ENCODE results near the gene KRT5. TPM values are rescaled to one million over a fixed set of nuclear protein-coding genes. Genes with fewer than 3 reads are reported as not detected.

Gene KRT5
- total and polyA plus RNA-seq, 4 donors, result 15.8 to 49.4 (median 33.7) TPM

DNA sequence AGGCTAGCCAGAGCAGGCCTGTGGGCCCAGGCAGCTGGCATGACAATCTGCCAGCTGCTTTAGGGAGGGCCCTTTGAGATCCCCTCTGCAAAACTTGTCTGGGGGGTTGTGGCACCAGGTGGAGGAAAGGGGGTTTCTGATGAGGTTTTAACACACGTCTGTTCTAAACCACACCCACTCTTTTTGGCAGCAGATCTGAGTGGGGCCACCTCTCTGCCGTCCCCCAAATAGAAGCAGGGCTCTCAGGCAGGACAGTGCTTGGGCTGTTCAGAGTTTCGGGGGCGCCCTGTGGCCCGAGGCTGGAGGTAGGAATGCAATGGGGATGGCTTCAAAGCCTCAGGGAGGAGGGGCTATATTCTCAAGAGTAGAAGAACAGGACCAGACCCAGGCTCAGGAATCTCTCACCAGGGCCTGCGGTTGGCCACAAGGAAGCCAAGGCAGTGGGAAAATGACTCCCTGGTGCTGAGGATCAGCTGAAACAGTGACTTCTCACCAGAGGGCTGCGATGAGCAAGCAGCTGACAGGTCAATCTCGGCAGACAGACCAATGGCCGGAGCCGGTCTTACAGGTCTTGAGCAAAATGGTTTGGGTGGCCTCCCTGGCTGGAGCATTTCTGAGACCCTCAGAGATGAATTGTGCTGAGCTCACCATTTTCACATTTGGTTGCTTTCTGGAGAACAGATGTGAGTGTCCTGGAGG is 1.5 kb upstream of the KRT5 start:
- Histone ChIP-seq H3K9me3 (ENCODE audit: control insufficient read depth in 4 of 4, insufficient read depth in 3 of 4, low read length in 3 of 4) (no peaks in the 10 kb centered on the region), H3K36me3 (ENCODE audit: control insufficient read depth in 4 of 4, insufficient read depth in 4 of 4, low read length in 4 of 4) (no peaks in the 10 kb centered on the region), H3K27me3 (ENCODE audit: control insufficient read depth in 3 of 3, insufficient read depth in 3 of 3, low read length in 2 of 3) (peaks cover 0 to 4% (median 0%) of the 10 kb centered on the region in 3 donors), H3K4me3 (no peak overlapping the region), H3K9ac (ENCODE audit: insufficient read depth in 1 of 2, low read length in 2 of 2) (no peak overlapping the region), H3K27ac (ENCODE audit: low read depth in 1 of 2, low read length in 1 of 2) (no peak overlapping the region), H3K4me1 (ENCODE audit: control insufficient read depth in 5 of 5, insufficient read depth in 5 of 5, low read length in 5 of 5) (peaks cover 0 to 4% (median 0%) of the 10 kb centered on the region in 5 donors)
- TF ChIP-seq, protein P1, sequence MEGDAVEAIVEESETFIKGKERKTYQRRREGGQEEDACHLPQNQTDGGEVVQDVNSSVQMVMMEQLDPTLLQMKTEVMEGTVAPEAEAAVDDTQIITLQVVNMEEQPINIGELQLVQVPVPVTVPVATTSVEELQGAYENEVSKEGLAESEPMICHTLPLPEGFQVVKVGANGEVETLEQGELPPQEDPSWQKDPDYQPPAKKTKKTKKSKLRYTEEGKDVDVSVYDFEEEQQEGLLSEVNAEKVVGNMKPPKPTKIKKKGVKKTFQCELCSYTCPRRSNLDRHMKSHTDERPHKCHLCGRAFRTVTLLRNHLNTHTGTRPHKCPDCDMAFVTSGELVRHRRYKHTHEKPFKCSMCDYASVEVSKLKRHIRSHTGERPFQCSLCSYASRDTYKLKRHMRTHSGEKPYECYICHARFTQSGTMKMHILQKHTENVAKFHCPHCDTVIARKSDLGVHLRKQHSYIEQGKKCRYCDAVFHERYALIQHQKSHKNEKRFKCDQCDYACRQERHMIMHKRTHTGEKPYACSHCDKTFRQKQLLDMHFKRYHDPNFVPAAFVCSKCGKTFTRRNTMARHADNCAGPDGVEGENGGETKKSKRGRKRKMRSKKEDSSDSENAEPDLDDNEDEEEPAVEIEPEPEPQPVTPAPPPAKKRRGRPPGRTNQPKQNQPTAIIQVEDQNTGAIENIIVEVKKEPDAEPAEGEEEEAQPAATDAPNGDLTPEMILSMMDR (IDR thresholded peaks at IDR 0.05; ENCODE audit: control extremely low read depth, extremely low read depth), result no peak
- DNase-seq (no peak), ATAC-seq (ENCODE audit: insufficient read depth, low FRiP score) (no peak)
- WGBS, 2 donors, result 66 to 69% methylated on average over 10 of the region's 10 CpGs

DNA sequence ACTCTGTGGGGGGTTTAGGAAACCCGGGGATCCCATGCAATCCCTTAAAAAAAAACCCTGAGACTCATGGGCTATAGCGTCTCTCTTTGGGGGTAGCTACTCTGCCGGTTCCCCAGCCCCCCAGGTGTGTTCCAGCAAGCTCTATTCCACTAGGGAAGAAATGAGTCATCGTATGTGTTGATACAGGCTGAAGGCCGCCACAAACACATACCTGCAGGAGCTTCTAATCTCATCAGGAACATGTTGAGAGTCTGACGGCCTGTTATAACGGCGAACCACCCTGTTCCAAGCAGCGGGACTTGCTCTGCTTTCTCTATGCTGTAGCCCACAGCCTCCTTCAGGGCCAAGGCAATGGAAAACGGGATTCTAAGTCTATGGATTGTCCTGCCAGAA is 977 bp upstream of the KRT5 start:
- H3K36me3 ChIP-seq (ENCODE audit: control insufficient read depth in 4 of 4, insufficient read depth in 4 of 4, low read length in 4 of 4), result no peaks in the 10 kb centered on the region
- no peak overlapping the region for H3K27ac ChIP-seq (ENCODE audit: low read depth in 1 of 2, low read length in 1 of 2)
- peaks cover 0 to 4% (median 0%) of the 10 kb centered on the region in 3 donors for H3K27me3 ChIP-seq (ENCODE audit: control insufficient read depth in 3 of 3, insufficient read depth in 3 of 3, low read length in 2 of 3)
- TF ChIP-seq, protein P1 (IDR thresholded peaks at IDR 0.05; ENCODE audit: control extremely low read depth, extremely low read depth), result no peak
- H3K9me3 ChIP-seq (ENCODE audit: control insufficient read depth in 4 of 4, insufficient read depth in 3 of 4, low read length in 3 of 4), result peaks cover 0 to under 1% (median 0%) of the 10 kb centered on the region in 4 donors
- ATAC-seq (ENCODE audit: insufficient read depth, low FRiP score), result no peak
- H3K9ac ChIP-seq (ENCODE audit: insufficient read depth in 1 of 2, low read length in 2 of 2), result no peak overlapping the region
- H3K4me3 ChIP-seq, result no peak overlapping the region
- H3K4me1 ChIP-seq (ENCODE audit: control insufficient read depth in 5 of 5, insufficient read depth in 5 of 5, low read length in 5 of 5), result peaks cover 0 to 4% (median 0%) of the 10 kb centered on the region in 5 donors
- WGBS, 2 donors, result 76 to 84% methylated on average over 10 of the region's 10 CpGs
- DNase-seq, result no peak

DNA sequence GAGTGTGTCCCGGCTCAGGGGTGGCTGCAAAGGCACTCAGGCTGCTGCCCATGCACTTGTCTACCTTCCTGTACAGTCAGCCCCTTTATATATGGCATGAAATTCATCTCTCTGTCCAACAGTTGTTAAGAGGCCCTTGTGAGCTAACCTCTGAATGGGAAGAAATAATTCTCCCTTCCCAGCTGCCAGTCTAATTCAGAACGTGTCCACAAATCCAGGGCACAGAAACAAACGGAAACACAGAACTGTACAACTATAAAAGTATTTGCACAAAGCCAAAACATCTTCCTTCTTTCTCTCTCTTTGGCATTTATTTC is 849 bp downstream of the KRT5 start:
- DNase-seq, result no peak
- Histone ChIP-seq H3K36me3 (ENCODE audit: control insufficient read depth in 4 of 4, insufficient read depth in 4 of 4, low read length in 4 of 4) (no peaks in the 10 kb centered on the region), H3K9me3 (ENCODE audit: control insufficient read depth in 4 of 4, insufficient read depth in 3 of 4, low read length in 3 of 4) (peaks cover 0 to 3% (median 0%) of the 10 kb centered on the region in 4 donors), H3K27me3 (ENCODE audit: control insufficient read depth in 3 of 3, insufficient read depth in 3 of 3, low read length in 2 of 3) (peaks cover 0 to 4% (median 0%) of the 10 kb centered on the region in 3 donors), H3K27ac (ENCODE audit: low read depth in 1 of 2, low read length in 1 of 2) (no peak overlapping the region), H3K9ac (ENCODE audit: insufficient read depth in 1 of 2, low read length in 2 of 2) (no peak overlapping the region), H3K4me3 (no peak overlapping the region), H3K4me1 (ENCODE audit: control insufficient read depth in 5 of 5, insufficient read depth in 5 of 5, low read length in 5 of 5) (peaks cover 0 to 3% (median 0%) of the 10 kb centered on the region in 5 donors)
- TF ChIP-seq, protein P1 (IDR thresholded peaks at IDR 0.05; ENCODE audit: control extremely low read depth, extremely low read depth), result no peak
- WGBS, 2 donors, result 71 to 82% methylated on average over 3 of the region's 3 CpGs
- no peak for ATAC-seq (ENCODE audit: insufficient read depth, low FRiP score)

All from lung (tissue), 12 donors.